HG03196 (cell line): ENCODE measurements around the gene SULT1A3.
"Not testable (repeated sequence)": the region's sequence is repeated elsewhere in the genome, so short reads cannot be mapped to it uniquely, and the experiment has no call there.

Experiments
- ATAC-seq: cut with Tn5 transposase; IDR thresholded peaks from one replicate; pipeline ENCODE4 v1.9.1; 2021; ENCODE audit not compliant: unreplicated experiment

The SULT1A3 gene

DNA sequence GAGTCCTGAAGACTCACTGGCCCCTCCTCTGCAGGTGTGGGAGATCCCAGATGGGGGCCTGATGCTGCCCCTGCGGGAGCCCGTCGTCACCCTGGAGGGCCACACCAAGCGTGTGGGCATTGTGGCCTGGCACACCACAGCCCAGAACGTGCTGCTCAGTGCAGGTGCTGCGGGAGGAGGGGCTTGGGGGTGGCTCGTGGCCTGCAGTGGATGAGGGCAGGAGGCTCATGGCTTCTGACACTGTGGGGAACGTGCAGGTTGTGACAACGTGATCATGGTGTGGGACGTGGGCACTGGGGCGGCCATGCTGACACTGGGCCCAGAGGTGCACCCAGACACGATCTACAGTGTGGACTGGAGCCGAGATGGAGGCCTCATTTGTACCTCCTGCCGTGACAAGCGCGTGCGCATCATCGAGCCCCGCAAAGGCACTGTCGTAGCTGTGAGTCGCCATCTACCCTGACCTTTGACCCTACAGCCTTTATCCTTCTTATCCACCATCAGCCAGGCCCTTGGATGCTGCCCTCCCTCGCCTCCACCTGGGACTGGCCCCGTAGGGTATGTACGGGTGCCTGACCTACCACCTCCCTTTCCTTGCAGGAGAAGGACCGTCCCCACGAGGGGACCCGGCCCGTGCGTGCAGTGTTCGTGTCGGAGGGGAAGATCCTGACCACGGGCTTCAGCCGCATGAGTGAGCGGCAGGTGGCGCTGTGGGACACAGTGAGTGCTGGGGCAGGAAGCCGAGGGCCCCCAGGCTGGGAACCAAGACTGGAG, 12.1 kb upstream of the SULT1A3 start:
- ATAC-seq: no peak

GRCh38 chr16:30187556-30187865, 11.5 kb upstream of the SULT1A3 start:
- ATAC-seq: no peak

DNA sequence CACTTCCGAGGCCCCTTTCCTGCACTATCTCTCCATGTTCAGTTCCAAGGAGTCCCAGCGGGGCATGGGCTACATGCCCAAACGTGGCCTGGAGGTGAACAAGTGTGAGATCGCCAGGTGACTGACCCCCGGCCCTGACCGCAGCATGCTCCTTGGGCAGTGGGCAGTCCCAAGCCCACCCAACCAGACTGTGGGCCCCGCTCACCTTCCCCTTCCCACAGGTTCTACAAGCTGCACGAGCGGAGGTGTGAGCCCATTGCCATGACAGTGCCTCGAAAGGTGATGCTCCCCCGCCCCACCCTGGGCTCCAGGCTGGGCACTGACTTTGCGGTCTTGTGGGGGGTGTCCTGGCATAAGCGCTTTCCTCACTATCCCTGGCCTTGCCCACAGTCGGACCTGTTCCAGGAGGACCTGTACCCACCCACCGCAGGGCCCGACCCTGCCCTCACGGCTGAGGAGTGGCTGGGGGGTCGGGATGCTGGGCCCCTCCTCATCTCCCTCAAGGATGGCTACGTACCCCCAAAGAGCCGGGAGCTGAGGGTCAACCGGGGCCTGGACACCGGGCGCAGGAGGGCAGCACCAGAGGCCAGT, 11.0 kb upstream of the SULT1A3 start:
- ATAC-seq: no peak

- not testable (repeated sequence) for ATAC-seq
Observed at GRCh38 chr16:30191158-30191557, 7.9 kb upstream of the SULT1A3 start.

GRCh38 chr16:30193098-30193497, 6.0 kb upstream of the SULT1A3 start:
- ATAC-seq: not testable (repeated sequence)

DNA sequence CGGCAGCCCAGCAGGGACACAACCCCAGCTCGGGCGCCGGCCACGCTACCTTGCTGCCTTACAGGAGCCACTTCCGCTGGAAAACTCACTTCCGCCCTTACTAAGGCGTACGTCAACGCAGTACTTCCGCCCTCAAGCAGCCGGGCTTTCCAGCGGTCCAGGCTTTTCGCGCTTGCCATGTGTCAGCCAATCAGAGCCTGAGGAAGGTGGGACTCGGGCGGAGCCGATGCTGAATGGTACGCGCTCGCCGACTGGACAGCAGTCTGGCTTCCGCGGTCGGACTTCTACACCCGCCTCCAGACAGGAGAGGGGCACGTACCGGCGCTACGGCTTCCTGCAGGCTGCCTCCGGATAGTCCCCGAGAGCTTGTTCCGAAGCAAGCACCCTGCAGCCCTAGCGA, 5.4 kb upstream of the SULT1A3 start, which contains the start of the genes BOLA2B and SLX1A:
TSS of gene BOLA2B (minus strand) at position 52 of the 400 bp plus-strand sequence. CDS start 71 bp downstream, outside the sequence.
TSS of gene SLX1A (plus strand) at position 261 of the 400 bp plus-strand sequence. CDS start 210 bp downstream, outside the sequence.
- ATAC-seq: peak; percentile 84

GRCh38 chr16:30194172-30194925, 4.7 kb upstream of the SULT1A3 start:
- ATAC-seq: peak; percentile 47

DNA sequence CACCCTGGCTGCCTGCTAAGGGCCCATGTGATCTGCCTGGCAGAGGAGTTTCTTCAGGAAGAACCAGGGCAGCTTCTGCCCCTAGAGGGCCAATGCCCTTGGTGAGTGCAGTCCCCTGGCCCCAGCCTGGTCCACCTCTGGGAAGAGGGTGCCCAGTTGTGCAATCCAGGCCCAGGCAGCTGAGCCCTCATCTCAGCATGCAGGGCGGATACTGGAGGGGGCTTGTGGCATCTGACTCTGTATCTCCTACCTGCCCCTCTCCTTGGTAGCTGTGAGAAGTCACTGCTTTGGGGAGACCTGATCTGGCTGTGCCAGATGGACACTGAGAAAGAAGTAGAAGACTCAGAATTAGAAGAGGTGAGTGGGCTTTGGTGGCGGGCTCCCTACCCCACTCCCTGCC, 2.1 kb upstream of the SULT1A3 start:
- not testable (repeated sequence) for ATAC-seq

DNA sequence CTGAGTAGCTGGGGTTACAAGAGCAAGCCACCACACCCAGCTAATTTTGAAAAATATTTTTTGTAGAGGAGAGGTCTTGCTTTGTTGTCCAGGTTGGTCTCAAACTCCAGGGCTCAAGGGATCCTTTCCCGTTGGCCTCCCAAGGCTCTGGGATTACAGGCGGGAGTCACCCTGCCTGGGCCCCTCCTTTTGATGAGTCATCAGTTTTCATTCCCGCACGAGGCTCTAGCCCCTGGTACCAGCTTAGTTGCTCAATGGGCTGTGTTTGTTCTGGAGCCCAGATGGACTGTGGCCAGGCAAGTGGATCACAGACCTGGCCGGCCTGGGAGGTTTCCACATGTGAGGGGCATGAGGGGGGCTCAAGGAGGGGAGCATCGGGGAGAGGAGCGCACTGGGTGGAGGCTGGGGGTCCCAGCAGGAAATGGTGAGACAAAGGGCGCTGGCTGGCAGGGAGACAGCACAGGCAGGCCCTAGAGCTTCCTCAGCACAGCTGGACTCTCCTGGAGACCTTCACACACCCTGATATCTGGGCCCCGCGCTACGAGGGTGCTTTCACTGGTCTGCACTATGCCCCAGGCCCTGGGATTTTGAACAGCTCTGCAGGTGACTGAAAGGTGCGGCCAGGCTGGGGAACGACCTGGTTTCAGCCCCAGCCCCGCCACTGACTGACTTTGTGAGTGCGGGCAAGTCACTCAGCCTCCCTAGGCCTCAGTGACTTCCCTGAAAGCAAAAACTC, 721 bp downstream of the SULT1A3 start:
- not testable (repeated sequence) for ATAC-seq

GRCh38 chr16:30205541-30206236, 6.6 kb downstream of the SULT1A3 start:
- ATAC-seq: not testable (repeated sequence)

DNA sequence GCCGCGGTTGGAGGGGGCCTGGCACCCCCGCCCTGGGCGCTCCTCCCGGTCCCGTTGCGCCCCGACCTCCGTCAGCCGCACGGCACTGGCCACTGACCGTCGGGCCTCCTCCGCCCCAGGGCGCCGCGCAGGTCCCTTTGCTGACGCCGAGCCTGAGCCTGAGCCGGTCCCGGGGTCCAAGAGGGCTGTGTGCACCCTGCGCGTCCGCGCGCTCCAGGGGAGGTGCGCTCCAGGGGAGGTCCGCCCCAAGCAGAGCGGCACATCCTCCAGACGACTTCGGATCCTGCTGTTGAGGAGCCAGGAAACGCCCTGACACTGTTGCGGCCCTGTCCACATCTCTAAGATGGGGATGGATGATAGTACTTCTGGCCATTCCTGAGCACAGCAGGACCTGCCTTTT, 7.2 kb downstream of the SULT1A3 start:
- not testable (repeated sequence) for ATAC-seq

DNA sequence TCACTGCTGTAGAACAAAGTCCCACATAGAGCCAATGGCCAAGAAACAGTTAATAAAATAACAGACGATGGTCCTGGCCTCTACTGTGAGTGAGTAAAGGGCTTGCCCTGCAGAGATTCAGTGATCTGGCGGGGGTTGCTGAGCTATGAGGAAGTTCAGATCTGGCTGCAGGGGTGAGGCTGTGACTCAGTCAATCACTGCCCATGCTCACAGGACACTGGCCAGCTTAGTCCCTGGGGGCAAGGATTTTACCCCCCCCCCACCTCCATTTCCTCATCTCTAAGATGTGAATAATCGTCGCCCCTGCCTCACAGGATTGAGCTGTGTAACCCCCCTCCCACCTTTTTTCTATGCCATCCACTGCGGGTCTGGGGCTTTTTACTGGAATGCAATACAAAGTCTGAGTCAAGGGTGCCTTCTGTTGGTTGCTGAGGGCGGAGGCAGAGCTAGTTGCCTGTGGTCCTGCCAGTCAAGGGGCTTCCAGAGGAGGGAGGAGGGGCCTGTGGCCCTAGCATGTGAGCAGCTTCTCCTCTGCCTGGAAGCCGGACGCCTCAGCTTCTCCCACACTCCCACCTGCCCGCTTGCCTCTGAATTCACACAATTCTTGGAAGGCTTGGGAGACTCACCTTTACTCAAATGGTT, 8.1 kb downstream of the SULT1A3 start:
- not testable (repeated sequence) for ATAC-seq

- ATAC-seq: not testable (repeated sequence)
Observed at GRCh38 chr16:30209032-30209431, 10.0 kb downstream of the SULT1A3 start.

DNA sequence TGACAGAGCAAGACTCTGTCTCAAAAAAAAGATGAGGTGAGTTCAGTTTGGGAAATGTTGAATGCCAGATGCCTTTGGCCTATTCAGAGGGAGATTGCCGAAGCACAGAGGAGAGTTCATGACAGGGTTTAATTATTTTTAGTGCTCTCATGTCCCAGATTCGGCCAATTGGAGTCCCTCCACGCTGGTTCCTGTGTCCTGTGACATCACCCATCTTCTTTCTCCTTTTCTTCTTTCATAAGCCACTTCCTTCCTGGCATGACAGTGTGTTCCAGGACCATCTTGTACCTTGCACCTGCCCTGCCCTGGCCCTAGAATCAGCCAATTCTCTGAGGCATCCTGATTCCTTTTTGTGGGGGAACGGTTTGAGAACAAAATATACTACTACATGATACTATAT, 12.4 kb downstream of the SULT1A3 start:
- not testable (repeated sequence) for ATAC-seq

GRCh38 chr16:30217082-30217481, 18.0 kb downstream of the SULT1A3 start:
- ATAC-seq: not testable (repeated sequence)

DNA sequence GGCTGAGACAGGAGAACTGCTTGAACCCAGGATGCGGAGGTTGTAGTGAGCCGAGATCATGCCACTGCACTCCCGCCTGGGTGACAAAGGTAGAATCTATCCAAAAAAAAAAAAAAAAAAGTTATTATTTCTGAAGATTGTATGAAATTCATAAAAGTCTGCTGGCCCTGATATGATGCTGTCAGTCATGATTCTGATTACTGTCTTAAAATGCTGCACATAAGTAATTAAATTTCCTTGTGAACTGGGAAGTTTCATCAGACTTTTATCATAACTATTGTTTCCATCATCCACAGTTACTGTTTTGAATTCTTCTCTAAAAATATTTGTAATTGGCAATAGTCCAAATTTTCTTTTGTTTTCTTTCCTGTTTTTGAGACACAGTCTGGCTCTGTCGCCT, 49.3 kb downstream of the SULT1A3 start, which contains the start of gene NPIPB13:
TSS of gene NPIPB13 (minus strand) at position 101 of the 400 bp plus-strand sequence. CDS start 2,906 bp downstream, outside the sequence.
- not testable (repeated sequence) for ATAC-seq
